GM19467 (cell line): Measurements from ENCODE around the gene MICAL3.

Source experiments
- ATAC-seq: cut with Tn5 transposase; IDR thresholded peaks from one replicate; pipeline ENCODE4 v1.9.1; 2021; ENCODE audit warnings: mild to moderate bottlenecking, moderate library complexity; ENCODE audit not compliant: unreplicated experiment

The MICAL3 gene

DNA sequence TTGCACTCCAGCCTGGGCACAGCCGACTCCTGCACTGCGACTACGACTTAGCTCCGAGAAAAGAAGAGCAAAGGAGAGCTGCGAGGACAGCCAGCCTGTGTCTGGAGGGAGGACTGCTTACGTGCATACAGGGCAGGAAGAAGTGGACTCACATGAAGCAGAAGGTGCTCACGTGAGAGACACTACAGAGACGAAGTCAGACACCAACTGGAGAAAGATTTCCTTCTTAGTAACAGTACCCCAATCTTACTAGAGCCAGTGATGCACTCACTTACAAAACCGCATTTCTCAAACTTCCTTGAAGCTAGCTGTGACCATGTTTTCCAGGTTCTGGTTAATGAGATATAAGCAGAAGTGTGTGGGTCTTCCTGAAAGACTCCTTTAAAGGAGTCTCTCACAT, 67.7 kb downstream of the MICAL3 start:
- no peak for ATAC-seq

DNA sequence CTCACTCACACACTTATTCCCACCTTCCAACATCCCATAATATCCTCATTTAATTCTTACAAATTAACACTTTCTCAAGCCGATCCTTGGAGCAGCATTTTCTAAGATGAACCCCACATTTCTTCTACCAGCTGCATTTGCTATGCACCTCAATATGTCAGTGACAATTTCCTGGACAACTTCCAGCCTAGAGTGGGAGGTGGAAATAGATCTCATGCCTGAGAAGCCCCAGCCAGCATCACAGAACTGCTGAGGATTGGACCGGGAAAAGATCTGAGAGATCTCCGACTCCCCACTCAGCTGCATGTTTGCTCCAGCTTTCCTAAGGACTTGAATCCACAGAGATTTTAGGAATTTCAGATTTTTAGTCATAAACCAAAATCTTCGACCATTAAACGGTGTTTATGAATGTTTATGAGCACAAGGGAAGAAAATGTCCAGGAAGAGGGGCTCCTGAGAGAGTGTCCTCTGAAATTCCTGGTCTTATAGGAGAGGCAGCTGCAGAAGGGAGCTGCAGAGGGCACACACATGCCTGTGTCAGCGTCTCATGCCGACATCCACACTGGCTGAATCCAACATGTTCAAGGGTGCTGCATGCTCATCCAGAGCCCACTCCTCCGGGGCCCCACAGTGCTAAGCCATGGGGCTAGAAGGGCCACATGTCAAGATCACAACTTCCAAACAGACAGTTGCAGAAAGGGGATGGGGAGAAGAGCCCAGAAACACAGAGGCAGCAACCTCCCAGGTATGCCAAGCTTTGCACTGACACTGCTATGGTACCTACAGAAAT, 68.6 kb downstream of the MICAL3 start:
- no peak for ATAC-seq

DNA sequence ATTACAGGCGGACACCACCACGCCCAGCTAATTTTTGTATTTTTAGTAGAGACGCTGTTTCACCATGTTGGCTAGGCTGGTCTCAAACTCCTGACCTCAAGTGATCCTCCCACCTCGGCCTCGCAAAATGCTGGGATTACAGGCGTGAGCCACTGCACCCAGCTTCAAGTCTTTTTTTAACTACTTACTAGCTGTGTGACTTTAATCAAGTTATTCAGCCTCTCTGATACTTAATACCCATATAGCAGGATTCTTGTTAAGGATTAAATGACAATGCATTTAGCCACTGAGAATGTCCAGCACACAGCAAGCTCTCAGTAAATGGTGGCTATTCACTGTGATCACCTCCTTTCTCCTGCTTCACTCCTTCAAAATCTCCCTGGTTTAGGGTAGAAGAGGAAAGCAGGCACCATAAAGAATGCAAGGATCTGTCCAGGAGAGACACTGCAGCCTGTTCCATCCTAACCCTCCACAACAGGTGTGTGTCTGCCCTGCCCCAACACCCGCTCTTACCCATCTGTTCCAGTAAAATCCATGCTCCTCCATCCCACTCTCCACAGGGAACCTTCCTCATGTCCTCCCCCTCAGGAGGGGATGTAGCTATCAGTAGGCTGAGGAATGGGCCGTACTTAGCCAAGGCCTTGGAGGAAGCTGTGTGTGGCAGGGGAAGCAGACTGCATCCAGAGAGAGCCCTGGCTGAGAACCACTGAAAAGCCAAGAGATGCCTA, 69.3 kb downstream of the MICAL3 start:
- no peak for ATAC-seq

DNA sequence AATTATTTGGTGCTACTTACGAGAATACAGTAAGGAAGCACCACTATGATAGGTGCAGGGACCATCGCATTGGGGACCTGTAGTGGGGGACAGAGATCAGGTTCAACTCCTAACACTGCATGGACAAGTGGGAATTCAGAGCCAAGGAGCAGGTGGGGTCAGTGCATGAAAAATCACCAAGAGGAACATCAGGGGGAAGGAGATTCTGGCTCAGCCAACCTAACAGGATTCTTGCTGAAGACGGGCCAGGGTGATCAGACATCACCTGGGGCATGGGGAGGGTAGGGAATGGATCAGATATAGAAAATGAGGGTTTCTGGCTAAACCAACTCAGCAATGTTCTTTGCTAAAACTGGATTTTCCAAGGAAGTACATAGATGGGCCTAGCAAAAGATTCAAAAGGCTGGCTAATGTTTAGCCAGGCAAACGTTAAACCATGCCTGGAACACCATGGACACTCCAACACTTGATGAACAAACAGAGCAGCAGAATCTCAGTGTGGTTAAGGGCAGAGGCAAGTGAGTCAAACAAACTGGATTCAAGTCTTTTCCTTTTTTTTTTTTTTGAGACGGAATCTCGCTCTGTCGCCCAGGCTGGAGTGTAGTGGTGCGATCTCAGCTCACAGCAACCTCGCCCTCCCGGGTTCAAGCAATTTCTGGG, 70.0 kb downstream of the MICAL3 start:
- ATAC-seq, result no peak

DNA sequence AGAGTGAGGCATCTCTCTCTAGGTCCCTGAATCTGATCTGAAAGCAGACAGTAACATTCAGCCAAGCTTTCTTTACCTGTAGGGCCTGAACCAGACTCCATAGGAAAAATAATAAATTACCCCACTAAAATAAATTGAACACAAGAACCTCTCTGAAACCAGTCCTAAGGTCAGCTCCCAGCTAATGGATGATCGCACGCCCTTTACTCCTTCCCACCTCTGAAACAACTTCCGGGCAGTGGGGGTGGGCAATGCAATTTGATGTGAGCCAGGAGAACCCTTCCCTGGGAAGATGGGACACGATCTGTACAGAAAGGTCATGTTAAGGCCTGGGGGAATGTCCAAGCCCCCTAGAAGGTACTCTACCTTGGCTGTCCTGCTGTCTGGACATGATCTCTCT, 71.2 kb downstream of the MICAL3 start:
- ATAC-seq, result no peak

DNA sequence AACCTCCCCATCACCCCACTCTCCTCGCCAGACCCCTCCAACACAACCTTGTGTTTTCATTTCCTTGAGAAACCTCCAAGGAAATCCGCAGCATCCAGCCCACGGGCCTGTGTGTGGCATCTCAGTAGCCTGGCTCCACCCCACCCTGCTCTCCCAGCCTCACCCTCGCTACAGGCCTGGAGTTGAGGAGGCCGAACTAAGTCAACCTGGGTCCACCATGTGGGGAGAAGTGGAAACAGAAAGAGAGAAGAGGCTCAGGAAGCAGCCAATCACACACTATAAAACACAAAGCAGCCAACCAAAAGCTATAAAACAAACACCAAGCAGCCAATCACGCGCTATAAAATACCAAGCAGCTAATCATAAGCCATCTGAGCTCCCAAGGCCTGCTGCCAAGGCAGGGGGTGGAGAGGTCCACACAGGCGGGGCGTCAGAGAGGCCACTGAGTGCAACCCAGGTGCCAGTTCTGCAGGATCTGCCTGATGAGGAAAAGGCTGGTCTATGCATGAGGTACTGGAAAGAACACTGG, 72.0 kb downstream of the MICAL3 start:
- no peak for ATAC-seq

DNA sequence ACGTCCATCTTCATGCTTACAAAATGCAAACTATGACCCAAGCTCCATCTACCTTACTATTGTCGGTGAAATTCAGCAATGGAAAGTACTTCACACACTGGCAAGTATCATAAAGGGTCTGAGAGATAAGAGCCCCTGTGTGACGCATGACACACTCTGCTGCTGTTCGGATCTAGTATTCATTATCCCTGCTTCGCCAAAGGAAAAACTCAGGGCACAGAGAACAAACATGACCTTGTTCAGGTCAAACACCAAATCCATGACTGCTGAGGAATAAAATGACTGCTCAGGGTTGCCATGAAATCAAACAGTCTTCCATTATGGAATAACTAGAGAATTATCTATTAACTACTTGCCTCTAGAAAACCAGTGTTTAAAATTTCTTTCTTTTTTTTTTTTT, 73.0 kb downstream of the MICAL3 start:
- no peak for ATAC-seq

DNA sequence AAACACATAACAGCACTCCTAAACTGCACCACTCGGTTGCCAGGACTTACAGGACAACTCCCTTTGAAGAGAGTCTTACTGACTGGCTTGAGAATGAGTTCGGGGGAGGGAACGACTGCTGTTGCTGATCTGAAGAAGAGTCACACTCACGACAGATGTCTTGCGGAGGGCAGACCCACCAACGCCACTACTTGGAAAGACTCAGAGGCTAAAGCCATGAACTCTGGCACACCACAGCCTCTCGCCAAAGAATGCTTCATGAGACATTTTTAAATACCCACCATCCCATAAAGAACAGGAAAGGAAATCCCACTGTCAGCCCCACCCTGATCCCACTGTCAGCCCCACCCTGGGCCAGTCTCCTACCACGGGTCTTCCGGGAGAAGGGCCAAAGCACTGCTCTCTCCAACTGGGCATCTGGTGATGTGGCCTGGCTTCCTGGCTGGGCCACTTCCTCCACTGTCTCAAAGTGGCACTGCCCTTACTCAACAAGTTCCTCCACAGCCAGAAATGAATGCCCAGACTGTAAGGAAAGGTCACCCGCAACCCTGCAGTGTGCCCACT, 73.6 kb downstream of the MICAL3 start:
- ATAC-seq, result no peak

DNA sequence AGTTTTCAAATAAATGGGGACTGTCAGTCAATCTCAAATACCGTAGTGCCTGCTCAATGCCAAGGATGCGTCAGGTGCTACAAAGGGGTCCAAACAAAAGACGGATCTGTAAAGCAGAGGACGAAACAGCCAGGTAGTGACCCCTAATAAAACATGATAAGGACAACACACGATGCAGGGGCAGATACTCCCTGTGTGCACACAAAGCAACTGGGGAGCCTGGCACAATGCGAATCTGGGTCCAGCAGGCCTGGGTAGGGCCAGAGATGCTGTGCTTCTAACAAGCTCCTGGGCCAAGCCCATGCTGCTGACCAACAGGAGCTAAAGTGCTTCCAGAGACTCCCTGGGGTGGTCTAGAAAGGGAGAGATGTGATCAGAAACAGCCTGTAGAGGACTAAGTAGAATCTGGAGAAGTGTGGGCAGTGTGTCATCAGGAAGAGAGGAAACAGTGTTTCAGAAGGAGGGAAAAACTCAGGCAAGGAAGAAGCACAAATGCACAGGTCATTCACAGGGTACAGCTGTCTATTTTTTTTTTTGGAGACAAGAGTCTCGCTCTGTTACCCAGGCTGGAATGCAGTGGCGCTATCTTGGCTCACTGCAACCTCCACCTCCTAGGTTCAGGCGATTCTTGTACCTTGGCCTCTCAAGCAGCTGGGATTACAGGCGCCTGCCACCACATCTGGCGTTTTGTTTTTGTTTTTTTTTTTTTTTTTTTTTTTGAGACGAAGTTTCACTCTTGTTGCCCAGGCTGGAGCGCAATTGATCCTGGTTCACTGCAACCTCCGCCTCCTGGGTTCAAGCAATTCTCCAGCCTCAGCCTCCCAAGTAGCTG, 74.5 kb downstream of the MICAL3 start:
- no peak for ATAC-seq

DNA sequence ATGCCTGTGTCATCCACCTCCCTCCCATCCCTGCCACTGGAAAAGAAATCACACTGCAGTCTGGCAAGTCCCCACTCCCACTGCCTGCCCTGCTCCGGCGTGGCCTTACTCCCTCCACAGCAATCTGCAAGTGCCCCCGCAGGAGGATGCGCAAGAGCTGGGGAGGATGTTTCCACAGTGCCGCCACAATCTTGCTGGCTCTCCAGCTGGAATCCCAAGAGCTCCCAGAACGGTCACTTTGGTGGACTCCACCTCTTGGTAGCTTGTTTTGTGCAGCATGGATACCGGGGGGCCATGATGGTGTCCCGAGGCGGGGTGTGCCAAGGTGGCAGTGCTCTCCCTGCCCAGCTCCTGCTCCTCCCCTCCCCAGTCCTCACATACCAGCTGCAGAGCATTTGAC, 76.3 kb downstream of the MICAL3 start:
- no peak for ATAC-seq

DNA sequence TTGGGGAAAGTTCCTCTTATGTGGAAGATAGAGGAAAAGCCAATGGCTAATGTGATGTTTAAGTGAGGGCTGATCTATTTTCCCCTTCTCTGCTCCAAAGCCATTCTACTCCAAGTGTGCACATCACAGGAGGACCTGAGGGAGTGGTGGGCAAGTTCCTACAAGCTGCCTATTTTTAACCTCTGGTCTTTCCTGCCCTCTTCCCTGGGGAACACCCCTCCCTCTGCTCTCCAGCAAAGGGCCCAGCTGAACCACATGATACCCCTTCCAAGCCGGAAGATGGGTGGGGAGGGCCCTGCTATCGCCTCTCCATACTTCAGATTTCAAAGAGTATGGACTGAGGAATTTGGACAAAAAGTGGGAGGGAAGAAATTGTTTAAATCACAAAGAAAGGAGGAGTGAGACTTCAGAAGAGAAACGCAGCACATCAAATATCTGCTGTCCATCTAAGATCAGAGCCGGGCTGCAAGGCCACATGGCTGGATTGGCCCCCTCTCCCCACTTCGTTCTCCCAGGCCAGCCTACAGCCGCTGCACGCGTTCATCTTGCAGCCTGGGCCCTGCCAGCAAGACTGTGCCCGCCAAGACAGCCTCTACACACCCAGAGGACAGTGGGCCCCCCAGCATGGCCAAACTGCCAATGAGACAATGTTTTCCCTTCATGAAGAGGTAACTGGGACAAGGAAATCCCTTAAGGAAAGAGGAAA, 77.5 kb downstream of the MICAL3 start:
- no peak for ATAC-seq

DNA sequence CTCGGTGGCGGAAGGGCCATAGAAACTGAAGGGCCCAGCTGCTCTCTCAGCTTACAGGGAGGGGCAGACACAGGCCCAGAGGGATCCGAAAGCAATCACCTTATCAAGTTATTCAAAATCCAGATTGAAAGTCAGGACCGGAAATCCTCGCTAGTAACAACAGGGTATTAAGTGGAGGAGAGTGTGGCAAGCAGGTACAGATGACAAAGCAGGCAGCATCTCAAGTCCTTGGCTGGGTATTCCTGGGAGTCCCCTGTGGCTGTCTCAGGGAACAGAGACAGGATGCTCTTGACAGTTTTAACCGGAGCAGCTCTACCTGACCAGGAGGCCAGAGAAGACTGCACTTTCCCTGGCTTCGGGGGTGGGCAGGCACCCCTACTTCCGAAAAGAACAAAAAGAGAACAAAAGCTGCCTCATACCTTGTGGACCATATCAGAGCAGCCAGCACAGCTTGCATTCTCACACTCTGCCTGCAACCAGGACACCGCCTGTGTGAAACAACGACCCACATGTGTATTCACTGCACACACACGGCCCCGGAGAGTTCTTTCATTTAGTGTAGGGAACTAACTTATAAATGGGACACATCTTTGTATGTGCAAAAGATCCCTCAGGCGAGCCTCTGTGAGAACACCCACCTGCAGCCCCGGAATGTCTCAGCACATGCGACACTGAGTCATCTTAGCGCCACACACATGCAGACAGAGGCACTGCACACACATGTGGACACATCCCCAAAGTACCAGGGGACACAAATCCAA, 78.3 kb downstream of the MICAL3 start:
- ATAC-seq, result no peak

DNA sequence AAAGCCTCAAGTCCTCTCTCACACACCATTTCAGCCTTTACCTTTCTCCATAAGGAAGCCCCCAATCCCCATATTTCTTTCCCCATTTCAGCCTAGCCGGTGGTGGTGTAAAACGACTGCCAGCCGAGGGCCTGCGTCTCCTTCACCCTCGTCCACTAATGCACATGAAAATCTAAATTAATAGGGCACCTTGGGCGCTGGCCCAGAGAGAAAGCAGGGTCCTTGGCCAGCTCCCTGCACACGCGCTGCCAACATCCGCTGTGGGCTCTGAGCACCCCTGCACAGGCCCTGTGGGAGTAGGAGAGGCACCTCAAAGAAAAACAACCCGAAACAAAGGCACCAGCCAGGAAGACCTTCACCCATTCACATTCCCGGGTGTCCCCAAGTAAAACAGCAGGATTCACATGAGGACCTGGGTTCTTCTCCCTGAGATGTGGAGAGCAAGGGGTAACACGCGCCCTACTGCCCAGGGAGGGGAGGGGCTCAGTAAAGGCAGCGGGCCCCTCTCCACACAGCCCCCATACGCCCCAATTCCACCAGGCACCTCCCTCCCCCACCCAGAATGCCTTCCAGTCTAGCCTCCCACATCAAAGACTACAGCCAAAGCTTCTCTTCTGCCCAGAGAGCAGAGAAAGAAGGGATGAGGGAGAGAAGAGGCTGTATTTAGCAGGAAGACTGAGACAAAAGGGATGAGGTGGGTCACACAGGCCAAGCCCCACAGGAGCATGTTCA, 79.0 kb downstream of the MICAL3 start:
- no peak for ATAC-seq

DNA sequence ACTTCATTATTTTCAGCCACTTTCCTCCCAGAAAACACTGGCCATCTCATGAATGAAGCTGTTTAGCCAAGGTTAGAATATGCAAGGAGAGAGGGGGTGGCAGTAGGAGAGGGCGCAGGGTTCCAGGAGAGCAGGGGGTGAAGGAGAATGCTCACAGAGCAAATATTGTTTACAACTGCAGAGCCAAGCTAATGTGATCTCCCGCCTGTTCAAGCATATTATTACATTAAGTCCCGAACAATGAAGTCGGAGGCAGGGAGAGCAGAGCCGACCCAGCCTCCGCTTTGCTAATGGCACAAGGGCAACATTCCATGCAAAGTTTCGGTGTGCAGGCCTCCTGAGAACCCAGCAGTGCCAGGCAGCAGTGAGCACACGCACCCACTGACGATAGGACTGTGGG, 80.1 kb downstream of the MICAL3 start:
- ATAC-seq, result no peak

DNA sequence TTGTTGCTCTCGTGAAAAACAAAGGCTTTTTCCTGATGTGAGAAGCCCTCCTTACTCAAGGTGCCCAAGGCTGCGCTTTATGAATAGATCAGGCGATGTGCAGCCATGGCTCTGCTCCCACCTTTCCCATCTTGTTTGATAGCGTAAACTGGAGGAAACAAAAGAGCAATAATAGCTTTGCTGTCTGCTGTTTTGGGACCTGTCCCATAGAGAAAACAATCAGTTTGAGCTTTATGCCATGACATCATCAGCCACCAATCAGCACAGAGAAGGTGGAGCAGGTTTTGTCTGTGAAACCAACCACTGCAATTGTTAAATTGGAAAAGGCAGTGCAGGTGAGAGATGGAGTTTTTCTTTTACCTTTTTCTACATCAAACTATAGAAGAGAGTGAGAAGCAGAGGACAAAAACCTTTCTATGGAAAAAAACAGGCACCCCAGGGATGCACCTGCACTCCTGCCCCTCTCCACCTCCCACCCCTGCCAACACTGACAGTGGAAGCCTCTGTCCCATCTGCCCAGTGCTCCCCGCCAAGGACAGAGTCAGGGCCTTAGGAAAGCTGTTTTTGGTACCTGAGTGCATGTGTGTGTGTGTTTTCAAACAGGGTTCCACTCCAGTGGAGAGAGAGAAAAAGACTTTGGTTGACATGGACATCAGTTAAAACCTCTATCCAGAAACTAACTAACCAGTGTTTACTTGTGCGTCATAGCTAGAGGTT, 80.7 kb downstream of the MICAL3 start:
- ATAC-seq, result no peak

DNA sequence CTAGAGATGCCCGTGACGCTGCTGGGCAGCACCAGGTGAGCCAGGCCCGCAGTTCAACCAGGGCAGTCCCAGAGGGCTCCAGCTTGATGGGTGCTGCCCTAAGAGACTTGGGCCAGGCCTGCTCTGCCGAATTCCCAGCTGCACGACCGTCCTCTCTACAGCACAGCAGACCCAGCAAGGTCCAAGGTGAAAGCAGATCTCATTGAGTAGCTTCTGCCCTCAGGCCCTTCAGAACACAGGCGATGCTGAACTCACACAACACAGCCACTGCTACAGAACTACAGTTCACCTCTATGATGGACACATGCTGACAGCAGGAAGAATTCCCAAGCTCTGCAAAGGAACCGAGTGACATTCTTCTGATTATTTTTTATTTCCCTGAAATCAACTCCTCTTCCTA, 81.6 kb downstream of the MICAL3 start:
- ATAC-seq, result no peak

DNA sequence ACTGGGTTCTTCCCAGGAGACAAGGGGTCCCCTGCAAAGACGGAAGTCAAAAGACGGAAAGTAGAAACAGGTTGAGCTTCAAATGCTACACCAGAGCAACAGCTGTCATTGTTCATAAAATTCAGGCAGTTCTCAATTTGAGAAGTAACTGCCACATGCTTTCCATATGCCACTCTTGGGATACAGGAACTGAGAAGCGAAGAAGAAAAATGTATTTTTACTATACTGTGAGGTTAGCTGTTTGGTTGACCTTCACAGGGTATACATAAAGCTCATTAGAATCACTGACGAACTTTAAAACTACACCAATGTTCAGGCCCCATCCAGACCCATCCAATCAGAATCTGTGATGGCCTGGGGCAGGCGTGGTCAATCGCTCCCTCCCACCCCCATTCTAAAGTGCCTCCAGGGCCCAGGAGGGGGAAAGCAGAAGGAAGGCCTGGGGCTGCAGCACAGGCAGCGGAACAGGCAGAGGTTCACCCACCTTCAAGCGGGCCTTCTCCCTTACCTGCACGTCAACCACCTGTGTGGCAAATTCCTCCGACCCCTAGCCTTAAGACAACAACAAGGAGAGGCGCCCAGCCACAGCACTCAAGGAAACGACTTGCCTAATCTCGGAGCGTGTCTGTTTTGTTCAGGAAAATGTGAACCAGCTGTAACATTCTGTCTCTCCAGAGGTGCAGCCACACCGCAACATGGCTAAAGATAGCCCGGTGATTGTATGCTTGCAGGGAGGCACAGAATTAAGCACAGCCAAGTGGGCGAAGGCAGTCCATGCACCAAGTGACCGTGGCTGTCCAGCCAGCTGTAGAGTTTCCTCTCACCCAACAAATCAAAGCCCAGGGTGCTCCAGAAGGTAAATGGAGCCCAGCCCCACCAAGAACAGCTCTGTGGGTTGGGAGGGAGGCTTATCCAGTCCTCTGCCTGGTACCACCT, 82.6 kb downstream of the MICAL3 start:
- no peak for ATAC-seq
